Globus pallidus (tissue), 1 donor: ENCODE results near the gene RNF4.
"Not testable (repeated sequence)": the region's sequence is repeated elsewhere in the genome, so short reads cannot be mapped to it uniquely, and the experiment has no call there.

Experiments used
- DNase-seq: peaks from one replicate; pipeline ENCODE4 v3.0.0-alpha.2; 2015; ENCODE audit warnings: low spot score

Gene RNF4

DNA sequence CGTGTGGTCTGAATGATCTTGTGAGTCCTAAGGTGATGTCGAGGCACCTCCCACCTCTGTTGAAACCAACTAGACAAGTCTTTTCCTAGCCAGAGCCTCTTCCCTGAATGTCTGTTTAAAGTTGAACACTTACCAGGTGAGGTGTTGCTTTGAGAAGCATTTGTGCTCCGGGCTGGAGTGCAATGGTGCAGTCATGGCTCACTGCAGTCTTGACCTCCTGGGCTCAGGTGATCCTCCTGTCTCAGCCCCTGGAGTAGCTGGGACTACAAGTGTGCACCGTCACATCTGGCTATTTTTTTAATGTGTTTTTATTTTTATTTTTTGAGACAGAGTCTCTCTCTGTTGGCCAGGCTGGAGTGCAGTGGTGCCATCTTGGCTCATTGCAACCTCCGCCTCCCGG lies 18.1 kb downstream of the RNF4 start:
- no peak for DNase-seq

DNA sequence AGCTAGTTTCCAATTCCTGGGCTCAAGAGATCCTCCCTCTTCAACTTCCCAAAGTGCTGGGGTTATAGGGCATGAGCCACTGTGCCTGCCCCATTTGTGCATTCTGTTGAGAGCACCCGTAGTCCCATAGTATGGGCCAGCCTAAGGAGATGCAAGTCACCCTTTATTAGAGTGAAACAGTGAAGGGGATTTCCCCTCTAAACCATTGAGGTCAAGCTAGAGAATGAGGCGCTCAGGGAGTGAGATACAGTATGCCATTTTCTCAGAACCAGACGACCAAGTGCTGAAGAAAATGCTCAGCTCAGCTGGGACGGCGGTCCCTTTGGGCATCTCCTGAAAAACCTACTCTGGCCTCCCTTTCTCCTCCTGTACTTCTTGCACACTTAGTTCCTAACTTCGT lies 18.7 kb downstream of the RNF4 start:
- no peak for DNase-seq

DNA sequence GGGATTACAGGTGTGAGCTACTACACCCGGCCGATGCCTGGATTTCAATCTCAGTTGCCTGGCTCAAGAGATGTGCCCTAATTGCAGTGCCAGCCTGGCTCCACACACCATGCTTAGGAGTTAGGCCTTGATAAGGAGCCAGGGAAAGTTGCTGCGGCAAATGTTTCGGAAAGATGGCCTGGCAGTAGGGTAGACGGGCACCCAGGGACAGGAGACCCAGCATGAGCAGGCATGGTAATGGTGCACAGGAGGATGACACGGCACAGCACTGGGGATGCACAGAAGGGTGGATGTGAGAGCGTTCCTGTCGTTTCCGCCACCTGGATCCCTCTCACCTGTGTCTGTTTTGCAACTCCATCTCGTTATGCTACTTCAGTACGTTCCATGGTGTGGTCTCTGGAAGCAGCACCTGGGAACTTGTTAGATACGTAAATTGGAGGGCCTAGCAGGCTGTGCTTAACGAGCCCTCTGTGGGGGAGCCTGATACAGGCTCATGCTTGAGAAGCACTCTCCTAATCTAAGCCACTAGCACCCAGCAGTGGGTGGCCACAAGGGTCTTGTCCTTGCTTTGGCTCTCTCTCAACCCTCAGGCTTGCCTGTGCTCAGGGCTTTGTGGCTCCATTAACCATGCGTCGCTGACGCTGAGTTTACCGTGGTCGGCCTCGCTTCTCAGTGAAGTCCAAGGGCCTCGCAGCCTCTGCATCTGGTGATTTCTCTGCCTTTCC lies 20.3 kb downstream of the RNF4 start:
- DNase-seq, result no peak

- no peak for DNase-seq
These were observed 21.1 kb downstream of the RNF4 start for GRCh38 chr4:2489841-2490552.

DNA sequence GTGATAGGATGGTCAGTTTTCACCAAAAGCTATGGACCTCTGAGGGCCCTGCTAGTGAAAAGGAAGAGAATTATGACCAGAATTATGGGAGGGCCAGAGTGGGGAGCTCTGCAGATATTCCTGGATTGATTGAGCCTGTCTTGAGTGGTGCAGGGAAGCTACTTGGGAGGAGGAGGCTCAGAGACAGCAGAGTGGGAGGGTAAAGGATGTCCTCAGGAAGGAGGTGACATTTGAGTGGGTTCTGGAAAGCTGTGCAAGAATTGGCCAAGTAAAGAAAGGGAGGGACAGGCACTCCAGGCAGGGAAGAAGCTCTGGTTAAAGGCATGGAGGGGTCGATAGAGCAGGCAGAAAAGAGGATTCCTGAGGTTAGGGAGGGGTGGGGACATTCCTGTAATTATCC lies 24.1 kb downstream of the RNF4 start:
- no peak for DNase-seq

GRCh38 chr4:2494992-2495391 lies 26.1 kb downstream of the RNF4 start:
- DNase-seq, result no peak

DNA sequence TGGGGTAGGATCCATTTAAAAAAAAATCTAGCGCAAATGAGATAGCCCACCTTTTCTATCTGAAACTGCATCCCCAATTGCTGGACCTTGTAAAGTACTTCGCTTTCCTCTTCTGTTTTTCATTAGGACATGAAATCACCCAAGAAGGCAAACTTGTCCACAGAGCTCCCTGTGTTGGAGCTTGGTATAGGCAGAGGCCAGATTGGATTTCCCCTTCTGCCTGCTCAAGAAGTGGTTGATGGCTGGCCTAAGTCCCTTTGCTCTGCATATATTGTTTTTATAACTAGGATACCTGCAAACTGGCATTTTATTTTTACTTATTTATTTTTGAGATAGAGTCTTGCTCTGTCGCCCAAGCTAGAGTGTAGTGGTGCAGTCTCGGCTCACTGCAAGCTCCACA lies 28.4 kb downstream of the RNF4 start:
- no peak for DNase-seq

DNA sequence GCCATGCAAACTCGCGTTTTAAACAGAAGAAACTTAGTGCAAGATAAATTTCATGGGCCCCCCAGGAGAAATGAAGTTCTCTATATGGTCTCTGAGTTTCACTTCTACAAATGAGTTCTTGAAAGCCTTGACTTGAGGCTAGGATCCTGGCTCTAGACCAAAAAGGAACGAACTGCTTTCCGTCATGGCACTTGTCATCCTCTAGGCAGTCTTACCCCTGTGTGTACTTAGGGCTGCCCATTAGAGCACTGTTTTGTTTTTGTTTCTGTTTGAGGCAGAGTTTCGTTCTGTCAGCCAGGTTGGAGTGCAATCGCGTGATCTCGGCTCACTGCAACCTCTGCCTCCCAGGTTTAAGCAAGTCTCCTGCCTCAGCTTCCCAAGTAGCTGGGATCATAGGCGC lies 29.0 kb downstream of the RNF4 start:
- DNase-seq, result peak; percentile 55

DNA sequence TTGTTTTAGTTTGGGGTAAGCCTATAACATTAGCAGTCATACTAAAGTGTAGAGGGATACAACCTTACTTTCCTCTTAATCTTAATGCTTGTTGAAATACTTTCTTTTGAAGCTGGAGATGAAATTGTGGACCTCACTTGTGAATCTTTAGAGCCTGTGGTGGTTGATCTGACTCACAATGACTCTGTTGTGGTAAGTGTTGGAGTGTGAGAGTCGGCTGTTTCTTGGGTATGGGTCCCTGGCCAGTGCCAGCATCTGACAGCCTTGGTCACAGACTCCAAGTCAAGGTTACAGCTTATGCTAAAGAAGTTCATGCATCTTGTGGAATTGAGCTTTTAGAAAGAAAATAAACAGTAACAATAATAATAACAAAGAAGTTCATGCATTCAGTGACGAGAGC lies 31.6 kb downstream of the RNF4 start:
- DNase-seq, result no peak

GRCh38 chr4:2501034-2501594 lies 32.2 kb downstream of the RNF4 start:
- DNase-seq, result no peak

DNA sequence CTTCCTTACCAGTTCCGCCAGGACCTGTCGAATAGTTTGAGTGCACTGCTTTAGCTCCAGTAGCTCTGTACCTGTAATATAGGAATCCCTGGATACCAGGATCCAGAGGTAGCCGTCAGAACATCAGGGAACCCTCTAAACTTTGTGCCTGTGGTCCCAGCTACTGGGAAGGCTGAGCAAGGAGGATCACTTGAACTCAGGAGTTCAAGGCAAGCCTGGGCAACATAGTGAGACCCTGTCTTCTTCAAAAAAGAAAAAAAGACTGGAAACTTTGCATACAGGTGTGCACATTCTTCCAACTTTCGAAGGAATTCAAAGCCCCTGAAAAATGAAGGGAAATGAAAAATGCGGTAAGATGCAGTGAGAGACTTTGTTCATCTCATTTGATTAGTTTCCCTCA lies 34.9 kb downstream of the RNF4 start:
- no peak for DNase-seq

DNA sequence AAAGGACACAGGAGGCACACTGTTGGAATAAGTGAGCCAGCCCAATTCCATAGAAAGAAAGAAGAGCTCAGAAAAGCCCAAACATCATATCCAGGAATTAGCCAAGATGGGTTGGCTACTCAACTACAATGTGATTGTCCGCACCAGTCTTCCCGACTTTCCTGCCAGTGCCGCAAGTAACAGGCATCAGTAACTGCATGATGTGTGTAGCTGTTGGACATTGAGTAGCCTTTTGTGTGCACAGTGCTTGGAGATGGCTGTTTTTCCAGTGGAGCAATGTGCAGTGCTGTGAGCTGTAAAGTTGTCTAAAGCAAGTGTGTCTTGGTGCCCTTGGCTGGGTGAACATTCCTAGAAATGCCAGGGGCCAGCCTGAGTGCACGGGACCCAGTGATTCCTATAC lies 38.4 kb downstream of the RNF4 start:
- no peak for DNase-seq

- DNase-seq, result no peak
These were observed 38.9 kb downstream of the RNF4 start for GRCh38 chr4:2507855-2508254.

DNA sequence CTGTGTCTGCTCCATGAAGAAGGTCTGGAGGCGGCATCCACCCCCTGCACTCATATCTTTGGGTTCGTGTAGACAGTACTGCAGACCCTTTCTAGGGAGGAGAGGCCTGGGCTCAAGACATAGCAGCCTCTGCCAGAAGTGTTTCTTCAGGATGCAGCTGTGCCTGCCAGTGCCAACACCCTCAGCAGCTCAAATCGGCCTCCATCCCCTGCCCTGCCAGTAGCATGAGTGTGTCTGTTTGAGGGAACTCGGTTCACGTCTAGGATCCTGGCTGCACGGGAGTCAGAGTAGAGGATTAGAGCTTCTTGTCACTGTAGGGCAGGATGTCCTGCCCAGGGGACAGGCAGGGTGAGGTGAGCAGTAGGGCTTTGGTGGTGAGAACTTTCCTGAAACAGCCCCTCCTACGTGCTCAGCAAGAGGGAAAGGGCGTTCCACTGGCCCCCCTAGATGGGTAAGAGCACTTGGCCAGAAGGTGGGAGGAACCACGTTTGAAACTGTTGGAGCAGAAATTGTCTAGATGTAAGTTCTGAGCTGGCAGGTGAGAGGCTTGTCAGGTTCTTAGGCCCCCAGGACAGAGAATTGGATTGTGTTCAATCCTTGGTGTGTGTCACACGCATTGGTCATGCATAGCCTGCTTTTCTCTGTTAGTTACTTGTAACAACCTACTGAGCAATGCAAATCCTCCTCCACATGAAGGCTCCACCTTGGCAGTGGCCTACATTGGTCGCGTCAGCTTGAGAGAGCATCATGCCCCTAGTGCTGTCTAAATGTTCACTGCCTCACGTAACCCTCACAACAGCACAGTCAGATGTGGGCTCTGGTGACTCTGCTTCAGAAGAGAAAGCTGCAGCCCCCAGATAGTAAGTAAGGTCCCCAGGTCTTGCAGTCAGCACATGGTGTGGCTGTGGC lies 41.7 kb downstream of the RNF4 start:
- no peak for DNase-seq

DNA sequence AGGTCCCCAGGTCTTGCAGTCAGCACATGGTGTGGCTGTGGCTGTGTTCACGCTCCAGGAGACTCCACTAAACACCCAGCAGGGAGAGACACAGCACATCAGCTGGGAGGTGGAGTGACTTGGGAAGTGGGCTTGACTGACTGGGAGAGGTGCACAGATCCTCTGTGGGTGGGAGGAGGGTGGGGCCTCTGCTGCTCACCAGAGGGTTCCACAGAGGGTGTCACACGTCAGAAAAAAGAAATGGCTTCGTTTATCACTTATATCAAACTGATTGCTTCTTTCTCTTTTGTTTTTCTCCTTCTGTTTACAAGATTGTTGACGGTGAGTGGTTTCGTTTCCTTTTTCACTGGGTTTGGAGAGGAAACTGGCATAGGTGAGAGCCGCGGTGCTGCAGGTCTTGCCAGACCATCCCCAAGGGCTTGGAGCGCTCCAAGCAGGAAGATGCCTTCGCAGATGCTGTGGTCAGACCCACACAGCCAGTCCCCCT lies 42.8 kb downstream of the RNF4 start:
- DNase-seq, result no peak

GRCh38 chr4:2512396-2513135 lies 43.7 kb downstream of the RNF4 start:
- DNase-seq, result no peak

DNA sequence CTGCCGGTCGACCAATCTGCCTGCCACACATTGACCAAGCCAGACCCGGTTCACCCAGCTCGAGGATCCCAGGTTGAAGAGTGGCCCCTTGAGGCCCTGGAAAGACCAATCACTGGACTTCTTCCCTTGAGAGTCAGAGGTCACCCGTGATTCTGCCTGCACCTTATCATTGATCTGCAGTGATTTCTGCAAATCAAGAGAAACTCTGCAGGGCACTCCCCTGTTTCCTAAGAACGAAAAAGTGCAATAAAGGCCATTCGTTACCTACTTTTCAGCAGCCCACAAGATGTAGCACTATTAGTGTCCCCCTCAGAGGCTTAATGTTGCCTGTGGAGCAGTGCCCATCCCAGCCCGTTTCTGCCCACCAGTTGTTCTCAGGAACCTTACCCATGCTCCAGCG lies 45.3 kb downstream of the RNF4 start:
- not testable (repeated sequence) for DNase-seq

DNA sequence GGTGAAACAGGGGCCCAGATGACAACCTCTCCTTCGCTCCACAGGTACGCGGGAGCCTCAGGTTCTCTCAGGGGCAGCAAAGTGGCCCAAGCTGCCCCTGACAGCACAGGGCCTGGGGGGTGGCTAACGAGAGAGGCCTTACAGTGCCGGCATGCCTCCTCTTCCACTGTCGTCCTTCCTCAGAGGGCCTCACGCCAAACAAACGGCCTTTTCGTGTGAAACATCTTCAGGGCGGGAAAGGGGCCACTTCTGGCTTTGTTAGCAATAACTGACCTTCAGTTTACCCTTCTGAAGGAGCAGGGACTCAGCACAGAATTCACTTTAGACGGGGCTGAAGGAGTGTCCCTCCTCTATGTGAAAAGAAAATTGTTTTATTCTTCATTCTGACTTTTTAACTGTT lies 46.0 kb downstream of the RNF4 start:
- DNase-seq, result not testable (repeated sequence)

DNA sequence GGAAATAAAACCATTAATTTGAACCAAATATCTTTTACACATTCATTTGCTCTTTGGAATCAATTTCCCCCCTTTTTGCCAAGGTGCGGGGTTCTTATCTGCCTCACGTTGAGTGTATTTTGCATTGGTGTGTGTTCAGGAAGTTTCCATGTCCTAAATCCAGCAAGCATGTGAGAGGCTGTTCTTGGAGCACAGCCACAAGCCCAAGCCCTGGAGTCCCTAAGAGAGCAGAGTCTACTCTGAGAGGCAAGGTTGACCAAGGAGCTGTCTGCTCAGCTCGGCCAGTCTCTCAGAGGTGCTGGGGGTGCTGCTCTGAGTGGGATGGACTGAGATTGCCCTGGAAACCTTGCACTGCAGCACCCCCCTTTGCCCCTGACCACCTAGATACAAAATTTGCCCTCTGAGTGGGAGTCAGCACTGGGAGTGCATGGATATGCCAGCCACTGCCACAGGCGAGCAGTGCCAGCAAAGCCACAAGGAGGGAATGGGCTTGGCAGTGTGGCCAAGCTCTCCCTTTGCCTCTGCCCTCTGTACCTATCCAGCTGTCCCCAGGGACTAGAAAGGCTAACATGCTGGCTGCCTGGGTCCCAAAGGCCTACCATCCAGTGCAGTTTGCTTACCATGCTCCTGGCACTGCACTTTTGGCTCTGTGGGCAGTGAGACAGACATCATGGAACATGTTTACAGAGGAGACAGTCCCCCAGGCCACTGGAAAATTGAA lies 47.1 kb downstream of the RNF4 start:
- DNase-seq, result no peak

GRCh38 chr4:2516635-2517034 lies 47.7 kb downstream of the RNF4 start:
- no peak for DNase-seq

DNA sequence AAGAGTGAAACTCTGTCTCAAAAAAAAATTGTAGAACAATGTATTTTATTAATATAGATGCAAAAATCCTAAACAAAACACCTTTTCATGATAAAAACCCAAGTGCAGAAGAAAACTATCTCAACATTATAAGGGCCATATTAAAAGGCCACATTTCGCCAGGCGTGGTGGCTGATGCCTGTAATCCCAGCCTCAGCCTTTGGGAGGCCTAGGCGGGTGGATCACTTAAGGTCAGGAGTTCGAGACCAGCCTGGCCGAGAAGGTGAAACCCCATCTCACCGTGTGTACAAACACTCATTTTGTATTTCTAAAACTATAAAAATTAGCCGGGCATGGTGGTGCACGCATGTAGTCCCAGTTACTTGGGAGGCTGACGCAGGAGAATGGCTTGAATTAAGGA lies 57.7 kb downstream of the RNF4 start:
- DNase-seq, result no peak
